Measurements from ENCODE around the gene FCRLA.

Gene FCRLA

DNA sequence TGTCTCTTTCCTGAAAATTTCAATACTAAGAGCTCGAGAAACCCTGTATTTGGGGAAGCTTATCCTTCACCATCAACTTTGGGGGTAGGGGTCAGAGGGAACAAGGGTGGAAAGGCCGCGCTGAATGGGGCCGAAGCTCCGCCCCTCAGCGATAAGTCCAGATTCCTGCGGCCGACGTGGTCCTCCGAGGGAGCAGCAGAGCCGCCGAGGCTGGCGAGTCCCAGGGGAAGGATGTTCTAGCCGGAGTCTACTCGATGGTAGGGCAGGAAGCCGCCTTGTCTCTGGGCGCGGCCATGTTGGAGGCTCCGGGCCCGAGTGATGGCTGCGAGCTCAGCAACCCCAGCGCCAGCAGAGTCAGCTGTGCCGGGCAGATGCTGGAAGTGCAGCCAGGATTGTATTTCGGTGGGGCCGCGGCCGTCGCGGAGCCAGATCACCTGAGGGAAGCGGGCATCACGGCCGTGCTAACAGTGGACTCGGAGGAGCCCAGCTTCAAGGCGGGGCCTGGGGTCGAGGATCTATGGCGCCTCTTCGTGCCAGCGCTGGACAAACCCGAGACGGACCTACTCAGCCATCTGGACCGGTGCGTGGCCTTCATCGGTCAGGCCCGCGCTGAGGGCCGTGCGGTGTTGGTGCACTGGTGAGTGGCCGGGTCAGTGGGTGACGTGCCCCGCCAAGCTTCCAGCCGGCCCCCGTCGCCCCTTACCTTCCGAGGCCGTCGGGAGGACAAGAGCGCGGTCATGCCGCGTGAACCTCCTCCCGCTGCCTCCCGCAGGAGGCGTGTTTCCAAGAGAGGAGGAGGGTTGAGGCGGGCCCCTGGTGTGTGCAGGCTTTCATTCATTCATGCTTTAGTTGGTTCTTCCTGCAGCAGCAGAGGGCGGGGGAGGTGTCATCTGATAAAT lies 42.7 kb downstream of the FCRLA start, which contains the start of gene DUSP12 (continued):
- TF ChIP-seq ZNF133 (tag by site-specific recombination; IDR thresholded peaks at IDR 0.05) (no peak; the same call in 1 of the 2 replicates), KLF17 (tag by site-specific recombination; IDR thresholded peaks at IDR 0.05) (peak; percentile 63), ZNF560 (tag by site-specific recombination; IDR thresholded peaks at IDR 0.05; ENCODE audit: borderline replicate concordance) (no peak), ZNF777 (tag by site-specific recombination; IDR thresholded peaks at IDR 0.05; ENCODE audit: borderline replicate concordance) (peak; percentile 88; the same call in 1 of the 2 replicates), MYNN (tag by site-specific recombination; IDR thresholded peaks at IDR 0.05; ENCODE audit: borderline replicate concordance) (no peak; the same call in 1 of the 2 replicates), ZNF501 (tag by site-specific recombination; IDR thresholded peaks at IDR 0.05) (peak; percentile 99), WT1 (tag by site-specific recombination; IDR thresholded peaks at IDR 0.05) (no peak; the same call in 1 of the 2 replicates), ZNF600 (tag by site-specific recombination; IDR thresholded peaks at IDR 0.05) (no peak; the same call in 1 of the 2 replicates), ZNF521 (tag by site-specific recombination; IDR thresholded peaks at IDR 0.05) (no peak), ATF2 (tag by site-specific recombination; IDR thresholded peaks at IDR 0.05; ENCODE audit: low read depth) (no peak), ZNF747 (tag by site-specific recombination; IDR thresholded peaks at IDR 0.05) (no peak), ZSCAN4 (tag by site-specific recombination; IDR thresholded peaks at IDR 0.05) (peak; percentile 51), SCRT2 (tag by site-specific recombination; IDR thresholded peaks at IDR 0.05) (peak; percentile 15; the same call in 1 of the 2 replicates), ZNF610 (tag by site-specific recombination; IDR thresholded peaks at IDR 0.05; ENCODE audit: borderline replicate concordance) (0 out of 2 replicates have a peak, but pooled peaks have one; percentile 43), YY2 (tag by site-specific recombination; IDR thresholded peaks at IDR 0.05) (peak; percentile 98), ZNF513 (tag by site-specific recombination; IDR thresholded peaks at IDR 0.05) (0 out of 2 replicates have a peak, but pooled peaks have one; percentile 35), MZF1 (tag by site-specific recombination; IDR thresholded peaks at IDR 0.05; ENCODE audit: borderline replicate concordance) (no peak), ZNF175 (tag by site-specific recombination; IDR thresholded peaks at IDR 0.05) (no peak), KLF7 (tag by site-specific recombination; IDR thresholded peaks at IDR 0.05; ENCODE audit: borderline replicate concordance) (0 out of 2 replicates have a peak, but pooled peaks have one; percentile 65), IKZF3 (tag by site-specific recombination; IDR thresholded peaks at IDR 0.05) (peak; percentile 77), ZNF792 (tag by site-specific recombination; IDR thresholded peaks at IDR 0.05) (peak; percentile 74; the same call in 1 of the 2 replicates), ZBTB17 (tag by site-specific recombination; IDR thresholded peaks at IDR 0.05) (peak; percentile 96), ZNF214 (tag by site-specific recombination; IDR thresholded peaks at IDR 0.05; ENCODE audit: borderline replicate concordance) (no peak), REPIN1 (tag by site-specific recombination; IDR thresholded peaks at IDR 0.05; ENCODE audit: low read depth) (no peak; the same call in 1 of the 2 replicates)
- TF ChIP-seq, protein P1, sequence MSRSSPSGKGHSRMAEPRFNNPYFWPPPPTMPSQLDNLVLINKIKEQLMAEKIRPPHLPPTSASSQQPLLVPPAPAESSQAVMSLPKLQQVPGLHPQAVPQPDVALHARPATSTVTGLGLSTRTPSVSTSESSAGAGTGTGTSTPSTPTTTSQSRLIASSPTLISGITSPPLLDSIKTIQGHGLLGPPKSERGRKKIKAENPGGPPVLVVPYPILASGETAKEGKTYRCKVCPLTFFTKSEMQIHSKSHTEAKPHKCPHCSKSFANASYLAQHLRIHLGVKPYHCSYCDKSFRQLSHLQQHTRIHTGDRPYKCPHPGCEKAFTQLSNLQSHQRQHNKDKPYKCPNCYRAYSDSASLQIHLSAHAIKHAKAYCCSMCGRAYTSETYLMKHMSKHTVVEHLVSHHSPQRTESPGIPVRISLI (tag by site-specific recombination; IDR thresholded peaks at IDR 0.05), result no peak
- TF ChIP-seq, protein P2, sequence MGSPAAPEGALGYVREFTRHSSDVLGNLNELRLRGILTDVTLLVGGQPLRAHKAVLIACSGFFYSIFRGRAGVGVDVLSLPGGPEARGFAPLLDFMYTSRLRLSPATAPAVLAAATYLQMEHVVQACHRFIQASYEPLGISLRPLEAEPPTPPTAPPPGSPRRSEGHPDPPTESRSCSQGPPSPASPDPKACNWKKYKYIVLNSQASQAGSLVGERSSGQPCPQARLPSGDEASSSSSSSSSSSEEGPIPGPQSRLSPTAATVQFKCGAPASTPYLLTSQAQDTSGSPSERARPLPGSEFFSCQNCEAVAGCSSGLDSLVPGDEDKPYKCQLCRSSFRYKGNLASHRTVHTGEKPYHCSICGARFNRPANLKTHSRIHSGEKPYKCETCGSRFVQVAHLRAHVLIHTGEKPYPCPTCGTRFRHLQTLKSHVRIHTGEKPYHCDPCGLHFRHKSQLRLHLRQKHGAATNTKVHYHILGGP (tag by site-specific recombination; IDR thresholded peaks at IDR 0.05), result no peak
- TF ChIP-seq, protein P3, sequence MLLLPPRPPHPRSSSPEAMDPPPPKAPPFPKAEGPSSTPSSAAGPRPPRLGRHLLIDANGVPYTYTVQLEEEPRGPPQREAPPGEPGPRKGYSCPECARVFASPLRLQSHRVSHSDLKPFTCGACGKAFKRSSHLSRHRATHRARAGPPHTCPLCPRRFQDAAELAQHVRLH (tag by site-specific recombination; IDR thresholded peaks at IDR 0.05), result peak; percentile 30; the same call in 1 of the 2 replicates
- TF ChIP-seq, protein P4, sequence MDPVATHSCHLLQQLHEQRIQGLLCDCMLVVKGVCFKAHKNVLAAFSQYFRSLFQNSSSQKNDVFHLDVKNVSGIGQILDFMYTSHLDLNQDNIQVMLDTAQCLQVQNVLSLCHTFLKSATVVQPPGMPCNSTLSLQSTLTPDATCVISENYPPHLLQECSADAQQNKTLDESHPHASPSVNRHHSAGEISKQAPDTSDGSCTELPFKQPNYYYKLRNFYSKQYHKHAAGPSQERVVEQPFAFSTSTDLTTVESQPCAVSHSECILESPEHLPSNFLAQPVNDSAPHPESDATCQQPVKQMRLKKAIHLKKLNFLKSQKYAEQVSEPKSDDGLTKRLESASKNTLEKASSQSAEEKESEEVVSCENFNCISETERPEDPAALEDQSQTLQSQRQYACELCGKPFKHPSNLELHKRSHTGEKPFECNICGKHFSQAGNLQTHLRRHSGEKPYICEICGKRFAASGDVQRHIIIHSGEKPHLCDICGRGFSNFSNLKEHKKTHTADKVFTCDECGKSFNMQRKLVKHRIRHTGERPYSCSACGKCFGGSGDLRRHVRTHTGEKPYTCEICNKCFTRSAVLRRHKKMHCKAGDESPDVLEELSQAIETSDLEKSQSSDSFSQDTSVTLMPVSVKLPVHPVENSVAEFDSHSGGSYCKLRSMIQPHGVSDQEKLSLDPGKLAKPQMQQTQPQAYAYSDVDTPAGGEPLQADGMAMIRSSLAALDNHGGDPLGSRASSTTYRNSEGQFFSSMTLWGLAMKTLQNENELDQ (tag by site-specific recombination; IDR thresholded peaks at IDR 0.05; ENCODE audit: low read depth), result no peak

All from HEK293 (cell line).